ENCODE measurements around the gene ISM2.

ISM2 gene

DNA sequence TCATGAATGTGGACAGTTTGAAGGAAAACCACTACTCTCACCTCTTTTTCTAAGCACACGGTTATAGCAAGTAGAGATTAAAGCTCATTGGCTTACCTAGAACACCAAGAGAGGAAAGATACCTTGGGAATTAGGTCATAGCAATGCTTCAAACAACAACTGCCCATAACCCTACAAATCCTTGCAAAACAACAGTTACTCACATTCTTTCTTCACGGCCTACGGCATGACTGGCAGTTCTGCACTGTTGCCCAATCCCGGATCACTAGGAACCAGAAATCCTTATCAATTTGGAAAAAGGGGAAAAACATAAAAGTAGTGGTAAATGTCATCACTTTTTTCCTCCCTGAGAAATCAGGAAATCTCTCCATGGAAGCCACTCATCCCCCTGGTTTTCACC, 9.6 kb upstream of the ISM2 start:
- no peak for DNase-seq (ENCODE audit: low read depth in 2 of 2)

DNA sequence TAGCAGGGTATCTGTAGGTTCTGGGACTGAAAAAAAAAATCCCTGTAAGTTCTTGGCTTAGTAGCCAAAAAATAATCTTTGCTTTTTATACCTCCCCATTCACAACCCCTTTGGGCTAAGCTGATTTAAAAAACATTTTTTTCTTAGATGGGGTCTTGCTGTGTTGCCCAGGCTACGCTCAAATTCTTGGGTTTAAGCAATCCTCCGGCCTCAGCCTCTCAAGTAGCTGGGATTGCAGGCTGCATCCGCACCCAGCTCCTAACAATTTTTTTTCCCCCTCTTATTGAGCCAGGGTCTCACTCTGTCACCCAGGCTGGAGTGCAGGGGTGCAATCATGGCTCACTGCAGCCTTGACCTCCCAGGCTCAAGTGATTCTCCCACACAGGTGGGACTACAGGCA, 9.1 kb upstream of the ISM2 start:
- DNase-seq (ENCODE audit: low read depth in 2 of 2): no peak

DNA sequence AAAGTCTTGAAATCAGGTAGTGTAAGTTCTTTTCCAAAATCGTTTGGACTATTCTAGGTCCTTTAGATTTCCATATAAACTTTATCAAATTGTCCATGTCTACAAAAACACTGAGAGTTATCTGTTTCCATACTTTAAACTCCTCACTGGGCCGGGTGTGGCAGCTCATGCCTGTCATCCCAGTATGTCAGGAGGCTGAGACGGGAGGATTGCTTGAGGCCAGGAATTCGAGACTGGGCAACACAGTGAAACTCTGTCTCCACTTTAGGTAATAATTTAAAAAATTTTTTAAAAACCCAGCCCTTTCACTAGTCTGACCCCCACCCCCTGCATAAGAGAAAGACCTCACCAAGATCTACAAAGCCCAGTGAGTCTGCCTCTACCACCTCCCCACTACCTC, 6.4 kb upstream of the ISM2 start:
- DNase-seq (ENCODE audit: low read depth in 2 of 2): no peak

DNA sequence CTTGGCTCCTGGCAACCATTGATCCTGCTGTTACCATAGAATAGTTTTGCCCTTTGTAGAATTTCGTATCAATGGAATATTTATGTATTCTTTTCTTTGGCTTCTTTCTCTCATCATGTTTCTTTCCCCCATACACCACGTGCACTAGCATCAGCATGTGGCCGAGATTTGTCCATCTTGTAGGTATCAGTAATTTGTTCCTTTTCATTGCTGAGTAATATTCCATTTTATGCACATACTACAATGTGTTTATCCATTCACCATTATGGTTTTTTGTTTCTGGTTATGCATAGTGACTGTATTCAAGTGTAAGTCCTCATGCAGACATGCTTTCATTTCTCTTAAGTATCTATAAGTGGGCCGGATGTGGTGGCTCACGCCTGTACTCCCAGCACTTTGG, 4.5 kb upstream of the ISM2 start:
- no peak for DNase-seq (ENCODE audit: low read depth in 2 of 2)

DNA sequence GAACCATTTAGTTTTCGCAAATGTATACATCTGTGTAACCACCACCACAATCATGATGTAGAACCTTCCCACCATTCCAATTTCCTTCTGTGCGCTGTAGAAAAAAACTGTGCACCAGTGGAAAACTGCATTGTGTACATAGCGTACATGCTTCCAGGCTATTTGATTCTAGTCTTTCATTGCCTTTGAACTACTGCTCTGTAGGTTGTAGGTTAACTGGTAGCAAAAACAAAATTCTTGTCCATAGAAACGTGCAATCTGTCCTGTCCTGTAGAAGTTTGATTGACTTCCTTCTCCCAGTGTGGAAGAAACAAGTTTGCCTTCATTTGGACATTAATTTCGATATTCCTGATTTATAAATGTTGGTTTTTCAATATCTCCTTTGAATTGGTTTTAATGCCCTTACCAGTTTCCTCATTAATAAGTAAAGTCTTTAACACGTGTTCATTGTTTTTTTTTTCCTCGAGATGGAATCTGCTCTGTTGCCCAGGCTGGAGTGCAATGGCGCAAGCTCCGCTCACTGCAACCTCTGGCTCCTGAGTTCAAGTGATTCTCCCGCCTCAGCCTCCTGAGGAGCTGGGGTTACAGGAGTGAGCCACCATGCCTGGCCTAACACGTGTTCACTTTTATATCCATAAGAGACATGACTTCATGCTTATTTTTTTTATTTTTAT, 3.6 kb upstream of the ISM2 start:
- DNase-seq (ENCODE audit: low read depth in 2 of 2): no peak

DNA sequence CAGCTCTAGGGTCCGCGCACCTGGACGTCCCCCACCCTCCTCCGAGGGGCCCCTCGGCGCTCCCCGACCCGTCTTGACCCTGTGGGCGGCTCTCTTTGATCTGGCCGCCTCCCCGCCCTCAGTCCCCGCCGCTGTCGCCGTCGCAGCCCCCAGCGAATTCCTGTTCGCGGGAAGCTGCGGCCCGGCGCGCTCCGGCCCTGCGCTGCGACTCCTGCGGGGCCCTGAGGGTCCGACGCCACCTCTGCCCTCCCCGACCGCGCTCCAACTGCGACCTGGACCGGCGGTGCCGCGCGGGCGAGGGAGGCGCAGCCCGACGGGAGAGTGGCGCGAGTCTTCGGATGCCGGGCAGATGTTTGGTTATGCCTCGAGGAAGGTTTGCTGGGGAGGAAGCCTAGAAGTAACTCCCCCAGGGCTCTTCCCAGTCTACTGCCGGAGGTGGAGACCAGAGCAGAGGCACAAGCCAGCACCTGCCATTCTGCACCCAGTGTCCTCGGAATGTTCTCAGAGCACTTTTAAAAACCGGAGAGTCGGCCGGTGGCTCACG, 440 bp upstream of the ISM2 start:
- no peak for DNase-seq (ENCODE audit: low read depth in 2 of 2)

DNA sequence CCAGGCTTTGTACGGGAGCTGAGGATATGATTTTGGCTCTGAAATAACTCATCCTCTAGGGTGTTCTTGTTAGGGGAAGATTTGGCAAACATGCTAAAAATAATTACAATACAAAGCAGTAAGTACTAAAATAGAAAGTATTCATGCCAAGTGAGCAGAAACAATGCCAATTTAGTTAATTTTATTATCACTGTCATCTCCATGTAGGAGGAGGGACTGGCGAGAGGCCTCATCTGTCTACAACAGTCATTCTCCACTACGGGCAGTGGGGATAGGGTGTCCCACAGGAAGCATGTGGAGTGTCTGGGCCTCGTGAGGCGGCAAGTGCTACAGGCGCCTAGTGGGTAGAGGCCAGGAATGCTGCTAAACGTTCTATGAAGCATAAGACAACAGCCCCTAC, 3.3 kb downstream of the ISM2 start:
- DNase-seq (ENCODE audit: low read depth in 2 of 2): no peak

DNA sequence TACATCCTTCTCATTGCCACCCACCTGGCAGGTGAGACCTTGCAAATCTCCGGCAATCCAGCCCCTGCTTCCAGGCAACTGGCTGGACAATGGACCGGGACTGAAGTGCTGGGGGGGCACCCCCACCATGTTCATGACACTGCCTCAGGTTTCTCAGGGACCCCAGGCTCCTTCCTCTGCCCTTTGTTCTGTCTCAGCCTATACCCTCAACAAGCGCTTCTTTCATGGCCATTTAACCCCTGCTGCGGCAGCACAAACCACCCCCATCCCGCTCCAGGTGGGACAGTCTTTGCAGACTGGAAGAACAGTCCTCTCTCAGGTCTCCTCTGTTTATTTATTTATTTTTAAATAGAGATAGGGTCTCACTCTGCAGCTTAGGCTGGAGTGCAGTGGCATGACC, 7.6 kb downstream of the ISM2 start:
- no peak for DNase-seq (ENCODE audit: low read depth in 2 of 2)

DNA sequence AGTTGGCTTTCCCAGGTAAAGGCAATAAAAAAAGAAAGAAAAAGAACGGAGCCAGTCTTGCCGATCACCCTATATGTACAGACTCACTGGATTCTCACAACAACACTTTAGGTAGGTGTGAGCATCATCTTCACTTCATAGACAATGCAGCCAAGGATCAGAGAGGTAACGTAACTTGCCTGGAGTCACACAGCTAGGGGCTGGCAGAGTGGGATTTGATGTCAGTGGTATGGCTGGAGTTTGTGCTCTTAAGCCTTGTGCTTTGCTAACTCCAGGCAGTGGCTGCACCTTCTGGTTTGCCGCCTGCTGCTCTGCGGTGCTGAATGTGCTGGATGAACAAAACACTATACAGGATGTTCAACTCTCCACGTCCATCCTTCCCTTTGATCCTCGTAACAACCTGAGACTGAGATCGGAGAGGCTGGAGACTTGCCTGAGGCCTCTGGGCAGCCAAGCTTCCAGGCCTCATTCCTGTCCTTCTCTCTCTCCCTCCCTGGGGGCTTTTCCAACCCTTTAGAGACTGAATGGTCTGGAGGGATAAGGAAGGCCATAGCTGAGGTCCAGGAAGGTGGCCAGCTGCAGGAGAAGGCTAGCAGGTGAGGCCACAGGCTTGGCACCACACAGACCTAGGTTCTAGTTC, 8.1 kb downstream of the ISM2 start:
- DNase-seq (ENCODE audit: low read depth in 2 of 2): no peak

DNA sequence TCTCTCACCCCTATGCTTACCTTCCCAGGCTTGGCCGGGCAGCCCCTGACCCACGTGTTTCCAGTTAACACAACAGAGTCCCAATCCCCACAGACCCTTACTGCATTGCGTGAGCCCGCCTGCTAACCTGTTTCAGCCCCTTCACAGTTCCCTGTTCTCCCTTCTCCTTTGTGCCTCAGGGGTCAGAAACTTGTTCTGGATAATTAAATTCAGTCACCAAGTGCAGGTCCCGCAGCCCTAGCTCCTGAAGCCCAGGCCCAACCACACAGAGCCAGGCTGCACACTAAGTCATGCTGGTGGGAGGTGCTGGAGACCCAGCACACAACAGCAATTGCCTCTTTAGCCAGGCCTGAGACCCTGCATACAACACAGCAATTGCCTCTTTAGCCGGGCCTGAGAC, 9.6 kb downstream of the ISM2 start:
- no peak for DNase-seq (ENCODE audit: low read depth in 2 of 2)

DNA sequence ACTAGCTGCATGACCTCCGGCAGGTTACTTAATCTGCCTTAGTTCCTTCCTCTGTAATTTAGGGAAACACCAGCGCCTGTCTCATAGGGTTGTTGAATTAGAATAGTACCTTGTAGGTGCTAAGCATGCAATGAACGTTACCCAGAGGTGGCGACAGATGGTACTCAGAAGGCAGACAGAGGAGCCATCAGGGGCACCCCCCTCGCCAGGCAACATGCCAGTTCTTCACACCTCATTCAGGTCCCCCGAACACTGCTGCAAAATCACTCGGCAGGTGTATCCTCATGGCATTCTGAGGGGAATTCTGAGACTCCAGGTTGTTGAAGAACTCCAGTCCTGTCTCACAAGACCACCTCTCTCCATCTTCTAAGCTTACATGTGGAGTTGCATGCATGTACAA, 10.1 kb downstream of the ISM2 start:
- no peak for DNase-seq (ENCODE audit: low read depth in 2 of 2)

DNA sequence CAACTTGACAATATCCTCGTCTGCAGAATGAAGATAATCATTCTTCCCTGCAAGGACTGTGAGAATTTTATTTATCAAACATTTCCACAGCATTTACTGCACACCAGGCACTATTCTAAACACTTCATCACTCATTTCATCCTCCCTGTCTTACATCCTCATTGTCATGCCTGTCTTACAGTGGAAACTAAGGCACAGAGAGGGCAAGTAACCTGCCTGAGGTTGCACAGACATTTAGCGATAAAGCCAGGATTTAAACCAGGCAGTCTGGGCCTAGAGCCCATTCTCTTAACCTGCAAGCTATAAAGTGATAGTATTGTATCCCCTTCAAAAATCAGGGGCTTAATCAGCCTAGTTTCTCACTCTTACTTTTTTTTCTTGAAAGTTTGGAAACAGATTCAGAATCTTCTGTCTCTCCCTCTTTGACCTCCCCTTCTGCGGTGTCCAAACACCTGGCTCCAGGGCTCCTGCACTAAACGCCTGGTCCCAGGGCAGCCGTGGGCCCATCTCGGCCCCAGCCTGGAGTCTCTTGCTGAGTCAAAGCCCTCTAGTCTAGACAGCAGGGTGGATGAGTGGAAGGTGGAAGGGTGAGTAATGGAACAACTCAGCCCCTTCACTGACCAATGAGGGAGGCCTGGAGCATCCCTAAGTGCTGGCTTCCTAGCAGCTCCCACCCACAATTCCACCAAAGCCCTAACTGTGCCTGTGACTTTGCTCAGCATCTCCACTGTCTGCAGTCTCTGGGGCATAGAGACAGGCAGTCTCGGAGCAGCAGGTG, 12.5 kb downstream of the ISM2 start:
- no peak for DNase-seq (ENCODE audit: low read depth in 2 of 2)

DNA sequence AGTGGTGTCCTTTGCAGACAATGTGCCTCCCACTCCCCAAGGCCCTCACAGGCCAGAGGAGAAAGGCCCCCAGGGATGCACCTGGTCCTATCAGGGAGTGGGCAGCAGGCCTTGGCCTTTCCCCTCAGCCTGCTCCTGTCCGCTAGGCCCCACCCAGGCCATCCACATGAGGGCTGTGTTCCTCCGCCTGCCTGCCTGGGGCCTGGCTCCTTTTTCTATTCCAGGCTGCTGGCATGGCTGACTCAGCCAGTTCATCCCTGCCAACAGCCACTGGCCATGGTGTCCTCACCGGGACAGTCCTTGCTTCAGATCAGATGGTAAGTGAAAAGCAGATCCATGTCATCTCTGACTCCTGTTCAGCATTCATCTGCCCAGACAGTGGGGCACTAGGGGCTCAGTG, 13.4 kb downstream of the ISM2 start:
- no peak for DNase-seq (ENCODE audit: low read depth in 2 of 2)

DNA sequence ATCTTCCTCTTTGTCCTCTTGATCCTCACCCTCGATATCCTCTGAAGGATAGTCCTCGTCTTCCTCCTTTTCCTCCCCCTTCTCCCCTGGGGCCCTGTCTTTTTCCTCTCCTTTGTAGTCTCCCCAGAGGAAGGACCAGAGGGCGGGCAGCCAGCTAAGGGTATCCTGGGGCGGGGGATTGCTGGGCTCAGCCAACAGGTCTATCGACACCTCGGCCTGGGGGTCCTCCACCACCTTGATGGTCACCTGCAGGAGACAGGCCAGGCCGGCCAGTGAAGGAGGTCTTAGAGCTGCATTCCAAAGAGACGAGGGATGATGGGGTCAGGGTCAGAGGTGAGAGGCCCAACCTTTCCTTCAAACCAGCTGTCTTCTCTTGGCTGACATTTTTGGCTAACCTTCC, 16.2 kb downstream of the ISM2 start:
- no peak for DNase-seq (ENCODE audit: low read depth in 2 of 2)

DNA sequence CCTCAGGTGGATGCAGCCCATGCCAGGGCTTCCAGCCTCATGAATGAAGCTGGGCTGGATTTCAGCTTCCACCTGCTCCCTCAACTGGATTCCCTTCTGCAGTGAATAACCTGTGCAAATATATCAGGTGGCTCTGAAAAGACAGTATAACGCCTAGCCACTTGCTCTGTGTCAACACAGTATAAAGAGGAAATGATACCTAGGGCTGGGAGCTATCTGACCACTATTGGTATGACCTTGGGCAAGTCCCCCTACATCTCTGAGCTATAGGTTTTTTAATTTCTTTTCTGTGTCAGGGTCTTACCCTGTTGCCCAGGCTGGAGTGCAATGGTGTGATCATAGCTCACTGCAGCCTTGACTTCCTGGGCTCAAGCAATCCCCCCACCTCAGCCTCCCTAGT, 19.8 kb downstream of the ISM2 start:
- DNase-seq (ENCODE audit: low read depth in 2 of 2): no peak

DNA sequence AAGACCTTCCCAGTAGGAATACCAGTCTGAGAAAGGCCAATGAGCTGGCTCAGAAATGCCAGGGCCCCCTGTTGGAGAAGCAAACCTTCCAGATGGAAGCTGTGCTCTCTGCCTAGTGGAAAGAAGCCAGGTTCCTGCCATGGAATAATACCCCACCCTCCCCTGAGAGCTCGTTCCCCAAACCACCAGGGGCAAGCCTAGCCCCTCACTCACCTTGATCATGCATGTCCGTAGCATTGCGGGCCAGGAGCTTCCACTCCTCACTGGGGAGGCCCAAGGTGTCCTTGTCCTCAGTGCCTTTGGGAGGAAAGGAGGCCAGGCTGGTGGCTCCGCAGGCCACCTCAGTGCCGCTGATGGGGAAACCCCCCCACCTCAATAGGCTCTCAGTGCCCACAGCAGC, 20.6 kb downstream of the ISM2 start:
- DNase-seq (ENCODE audit: low read depth in 2 of 2): no peak

DNA sequence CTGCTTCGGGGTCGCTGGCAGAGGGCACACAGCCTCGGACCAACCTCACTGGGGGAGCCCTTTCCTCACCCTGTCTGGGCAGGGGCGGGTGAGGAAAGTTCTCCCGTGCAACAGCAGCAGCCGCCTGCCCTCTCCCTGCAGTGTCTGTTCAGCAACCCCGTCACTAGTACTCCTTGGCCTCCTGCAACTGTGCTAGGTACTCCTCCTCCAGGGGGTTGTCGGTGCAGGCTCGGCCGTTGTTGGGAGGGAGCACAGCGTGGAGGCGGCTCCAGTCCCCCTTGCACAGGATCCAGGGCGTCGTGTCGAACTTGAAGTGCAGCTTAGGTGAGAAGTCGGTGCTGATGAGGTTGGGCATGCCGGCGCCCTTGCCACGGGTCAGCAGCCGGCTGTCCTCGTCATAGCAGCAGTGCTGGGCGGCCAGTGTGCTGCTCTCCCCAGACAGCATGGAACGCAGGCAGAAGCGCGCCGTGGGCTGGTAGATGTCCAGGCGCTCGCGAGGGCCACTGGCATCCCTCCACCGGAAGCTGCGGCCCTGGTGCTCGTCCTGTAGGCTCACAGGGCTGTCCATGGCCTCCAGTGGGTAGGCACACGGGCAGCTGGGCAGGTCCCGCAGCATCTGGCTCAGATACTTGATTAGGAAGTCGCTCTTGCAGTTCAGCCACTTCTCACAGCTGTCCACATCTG, 23.0 kb downstream of the ISM2 start:
- no peak for DNase-seq (ENCODE audit: low read depth in 2 of 2)

DNA sequence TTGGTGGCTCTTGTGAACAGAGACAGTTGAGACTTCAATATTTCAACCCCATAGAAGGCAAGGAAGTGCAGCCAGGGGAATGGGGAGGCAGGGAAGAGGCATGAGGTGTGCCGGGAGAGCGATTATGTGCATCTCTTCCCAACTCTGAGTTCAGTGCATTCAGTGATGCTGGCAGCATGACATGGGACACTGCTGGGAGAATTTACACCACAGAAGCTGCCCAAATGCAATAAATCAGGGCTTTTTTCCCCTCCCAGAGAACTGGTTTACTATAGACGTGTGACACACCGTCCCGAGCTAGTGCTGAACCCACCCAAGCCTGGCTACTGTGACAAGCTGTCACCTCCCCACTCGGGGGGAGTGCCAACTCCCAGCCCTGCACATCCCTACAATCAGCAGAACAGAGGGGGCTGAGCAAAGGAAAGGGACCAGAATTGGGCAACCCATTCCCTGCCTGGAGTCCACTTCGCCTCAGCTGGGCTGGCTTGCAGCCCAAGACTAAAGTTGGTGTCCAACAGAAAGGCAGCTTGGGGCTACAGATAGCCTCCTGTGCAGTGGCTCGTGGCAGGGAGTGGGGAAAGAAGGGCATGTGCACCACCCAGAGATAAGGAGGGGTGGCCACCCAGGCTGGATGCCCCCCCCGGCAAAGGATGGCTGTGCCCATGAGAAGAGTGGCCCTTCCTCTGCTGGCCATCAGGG, 24.0 kb downstream of the ISM2 start:
- no peak for DNase-seq (ENCODE audit: low read depth in 2 of 2)

DNA sequence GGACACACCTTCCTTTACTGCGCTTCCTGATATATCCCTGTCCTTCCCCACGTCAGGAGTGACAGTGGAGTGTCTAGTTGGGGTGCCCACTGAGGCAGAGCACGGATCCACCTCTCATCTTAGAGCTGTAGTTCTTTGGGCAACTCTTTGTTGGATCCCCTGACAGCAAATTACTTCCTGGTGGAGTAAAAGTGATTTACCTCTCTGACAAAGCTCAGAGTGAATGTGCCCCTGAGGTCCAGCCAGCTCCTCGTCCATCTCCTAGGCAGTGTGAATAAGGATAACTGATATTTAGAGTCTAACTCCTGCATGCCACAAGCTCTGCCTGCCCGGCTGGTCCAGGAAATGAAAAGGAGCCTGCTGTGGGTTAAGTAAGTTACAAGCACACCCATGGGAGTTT, 24.7 kb downstream of the ISM2 start:
- DNase-seq (ENCODE audit: low read depth in 2 of 2): no peak

DNA sequence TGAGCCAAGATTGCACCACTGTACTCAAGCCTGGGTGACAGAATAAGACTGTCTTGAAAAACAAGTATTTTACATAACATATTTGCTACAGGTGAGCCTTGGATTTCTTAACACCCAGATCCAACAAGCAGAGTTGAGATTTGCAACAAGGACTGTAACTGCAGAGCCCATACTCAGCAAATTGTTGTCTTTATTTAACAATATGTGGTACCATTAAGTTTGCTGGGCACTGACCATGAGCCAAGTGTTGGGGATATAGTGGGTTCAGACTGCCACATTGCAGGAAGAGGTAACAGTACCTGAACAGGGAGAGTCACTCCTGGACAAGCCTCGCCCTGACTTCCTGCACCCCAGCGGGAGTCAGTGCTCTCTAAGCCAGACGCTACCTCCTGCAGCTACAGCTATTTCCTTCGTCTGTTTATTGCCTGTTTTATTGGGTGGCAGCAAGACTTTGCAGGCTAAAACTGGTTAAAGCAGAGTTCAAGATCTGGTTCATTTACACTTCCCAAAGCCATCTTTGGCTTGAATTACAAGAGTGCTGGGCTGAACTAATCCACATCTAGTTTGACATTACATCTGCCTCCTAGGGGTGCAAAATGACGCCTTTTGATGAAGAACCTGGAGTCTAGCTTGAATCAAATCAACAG, 28.3 kb downstream of the ISM2 start:
- DNase-seq (ENCODE audit: low read depth in 2 of 2): no peak

DNA sequence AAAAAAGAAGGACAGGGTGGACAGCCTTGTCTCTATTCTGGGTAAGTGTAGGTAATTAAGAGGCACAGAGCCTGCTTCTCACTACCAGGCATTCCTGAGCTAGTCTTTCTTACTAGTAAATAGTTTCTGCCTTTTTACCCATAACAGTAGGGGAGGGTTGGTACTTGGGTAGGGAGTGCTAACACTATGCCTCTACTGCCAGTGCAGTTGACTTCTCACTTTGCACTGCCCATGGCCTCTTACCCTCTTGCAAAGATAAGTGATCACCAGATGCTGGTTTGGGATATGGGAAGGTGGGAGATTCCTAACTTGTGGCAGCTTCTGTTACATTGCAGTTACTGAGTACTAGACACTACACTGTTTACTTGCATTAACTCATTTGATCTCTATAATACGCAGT, 29.1 kb downstream of the ISM2 start:
- no peak for DNase-seq (ENCODE audit: low read depth in 2 of 2)

All from stimulated activated CD4-positive, alpha-beta T cell treated with anti-CD3 and anti-CD28 coated beads, Interleukin-15, amount 100 ng/mL, for 48 hours (primary cell).